Measurements from ENCODE around the gene PIK3CB.

GRCh38 chr3:138690036-138690435 is 144.7 kb downstream of the PIK3CB start:
- TF ChIP-seq CTCF (conservative IDR thresholded peaks at IDR 0.05 in 1 of 2, IDR thresholded peaks at IDR 0.05 in 1 of 2; ENCODE audit: extremely low read depth in 1 of 2, insufficient read depth in 1 of 2, low read depth in 1 of 2, low read length in 2 of 2) (no peak), EZH2 (IDR thresholded peaks at IDR 0.05; ENCODE audit: borderline replicate concordance, low read length) (no peak)
